Measurements from ENCODE around the gene TIGD1.
A peak's percentile ranks its signal among the peaks of the same experiment; 100 is the strongest.

The TIGD1 gene

DNA sequence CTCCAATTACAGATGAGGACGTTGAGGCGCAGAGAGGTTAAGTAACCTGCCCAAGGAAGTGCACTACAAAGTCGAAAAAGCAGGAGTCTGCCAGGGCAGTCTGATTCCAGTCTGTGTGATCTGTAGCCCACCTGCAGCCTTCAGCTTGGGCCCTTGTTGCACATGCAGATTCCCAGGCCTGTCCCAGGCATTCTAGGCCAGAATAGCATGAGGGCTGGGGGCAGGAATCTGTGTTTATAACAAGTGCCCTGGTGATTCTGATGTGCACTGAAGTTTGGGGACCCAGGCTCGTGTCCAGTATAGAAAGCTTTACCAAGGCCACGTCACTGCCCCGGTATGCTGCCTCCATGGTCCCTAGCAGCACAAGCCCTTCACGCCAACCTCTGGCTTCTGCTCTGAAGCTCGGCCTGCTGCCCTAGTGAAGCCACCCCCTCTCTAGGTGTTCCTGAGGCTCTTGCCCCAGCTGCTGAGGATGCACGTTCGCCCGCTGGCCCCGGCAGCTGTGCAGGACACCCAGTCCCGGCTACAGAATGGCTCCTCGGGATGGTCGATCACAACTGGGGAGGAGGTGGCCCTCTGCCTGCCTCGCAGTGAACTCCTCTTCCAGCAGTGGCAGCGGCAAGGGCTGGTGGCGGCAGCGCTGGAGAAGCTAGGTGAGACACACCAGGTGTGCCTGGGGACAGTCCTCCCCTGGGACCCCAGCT is 6.3 kb downstream of the TIGD1 start:
- Histone ChIP-seq H3K4me1 (ENCODE audit: insufficient read depth, low read length) (peaks cover 3% of the 10 kb centered on the region; the same call in 1 of the 2 replicates), H3K4me3 (ENCODE audit: low read length) (no peak overlapping the region), H3K27ac (ENCODE audit: low read length) (no peak overlapping the region), H3K9me3 (ENCODE audit: insufficient read depth, low read depth, low read length) (no peaks in the 10 kb centered on the region), H3K9ac (ENCODE audit: low read depth, low read length) (no peak overlapping the region), H3K36me3 (ENCODE audit: insufficient read depth, low read depth, low read length) (peaks cover 15% of the 10 kb centered on the region), H3K27me3 (ENCODE audit: insufficient read depth, low read length) (no peaks in the 10 kb centered on the region; the same call in 1 of the 2 replicates)

DNA sequence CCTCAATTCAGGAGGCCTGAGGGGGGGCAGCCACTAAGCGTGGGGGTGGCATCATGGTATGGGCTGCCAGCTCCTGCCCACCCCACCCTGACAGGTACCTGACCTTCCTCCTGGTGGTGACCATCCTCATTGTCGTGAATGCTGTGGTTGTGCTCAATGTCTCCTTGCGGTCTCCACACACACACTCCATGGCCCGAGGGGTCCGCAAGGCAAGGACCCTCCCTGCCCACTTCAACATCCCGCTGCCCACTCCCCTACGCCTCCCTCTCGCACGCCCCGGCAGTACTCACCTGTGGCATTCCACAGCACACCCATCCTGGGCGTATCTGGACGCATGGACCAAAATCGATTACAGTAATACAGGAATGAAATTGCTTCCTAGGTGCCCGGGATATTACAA is 6.9 kb downstream of the TIGD1 start:
- Histone ChIP-seq H3K27me3 (ENCODE audit: insufficient read depth, low read length) (no peaks in the 10 kb centered on the region; the same call in 1 of the 2 replicates), H3K4me3 (ENCODE audit: low read length) (no peak overlapping the region), H3K27ac (ENCODE audit: low read length) (no peak overlapping the region), H3K36me3 (ENCODE audit: insufficient read depth, low read depth, low read length) (peaks cover 15% of the 10 kb centered on the region), H3K9ac (ENCODE audit: low read depth, low read length) (no peak overlapping the region), H3K4me1 (ENCODE audit: insufficient read depth, low read length) (peaks cover 5% of the 10 kb centered on the region; the same call in 1 of the 2 replicates), H3K9me3 (ENCODE audit: insufficient read depth, low read depth, low read length) (no peaks in the 10 kb centered on the region)

DNA sequence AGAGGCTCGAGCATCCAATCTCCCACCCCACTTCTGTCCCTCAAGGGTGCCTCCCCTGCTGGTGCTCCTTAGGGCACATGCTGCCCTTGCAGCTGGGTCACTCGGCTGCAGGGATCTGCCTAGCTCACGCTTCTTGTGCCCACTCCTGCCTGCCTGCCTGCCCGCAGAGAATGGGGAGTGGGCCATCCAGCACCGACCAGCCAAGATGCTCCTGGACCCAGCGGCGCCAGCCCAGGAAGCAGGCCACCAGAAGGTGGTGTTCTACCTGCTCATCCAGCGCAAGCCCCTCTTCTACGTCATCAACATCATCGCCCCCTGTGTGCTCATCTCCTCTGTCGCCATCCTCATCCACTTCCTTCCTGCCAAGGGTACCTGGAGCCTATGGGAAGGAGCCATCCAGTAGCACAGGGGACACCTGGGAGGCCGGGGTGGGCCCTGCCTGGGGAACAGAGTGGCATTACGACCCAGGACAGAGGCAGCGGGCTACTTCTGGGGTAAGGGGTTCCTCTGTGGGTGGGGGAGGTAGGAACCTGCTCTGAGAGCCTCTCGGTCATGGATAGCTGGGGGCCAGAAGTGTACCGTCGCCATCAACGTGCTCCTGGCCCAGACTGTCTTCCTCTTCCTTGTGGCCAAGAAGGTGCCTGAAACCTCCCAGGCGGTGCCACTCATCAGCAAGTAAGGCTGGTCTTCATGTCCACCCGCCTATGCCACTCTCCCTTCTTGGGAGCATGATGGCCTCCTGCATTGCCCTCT is 7.5 kb downstream of the TIGD1 start:
- Histone ChIP-seq H3K4me3 (ENCODE audit: low read length) (no peak overlapping the region), H3K27me3 (ENCODE audit: insufficient read depth, low read length) (no peaks in the 10 kb centered on the region; the same call in 1 of the 2 replicates), H3K27ac (ENCODE audit: low read length) (no peak overlapping the region), H3K9me3 (ENCODE audit: insufficient read depth, low read depth, low read length) (no peaks in the 10 kb centered on the region), H3K36me3 (ENCODE audit: insufficient read depth, low read depth, low read length) (peaks cover 15% of the 10 kb centered on the region), H3K4me1 (ENCODE audit: insufficient read depth, low read length) (peaks cover 9% of the 10 kb centered on the region; the same call in 1 of the 2 replicates), H3K9ac (ENCODE audit: low read depth, low read length) (no peak overlapping the region)

DNA sequence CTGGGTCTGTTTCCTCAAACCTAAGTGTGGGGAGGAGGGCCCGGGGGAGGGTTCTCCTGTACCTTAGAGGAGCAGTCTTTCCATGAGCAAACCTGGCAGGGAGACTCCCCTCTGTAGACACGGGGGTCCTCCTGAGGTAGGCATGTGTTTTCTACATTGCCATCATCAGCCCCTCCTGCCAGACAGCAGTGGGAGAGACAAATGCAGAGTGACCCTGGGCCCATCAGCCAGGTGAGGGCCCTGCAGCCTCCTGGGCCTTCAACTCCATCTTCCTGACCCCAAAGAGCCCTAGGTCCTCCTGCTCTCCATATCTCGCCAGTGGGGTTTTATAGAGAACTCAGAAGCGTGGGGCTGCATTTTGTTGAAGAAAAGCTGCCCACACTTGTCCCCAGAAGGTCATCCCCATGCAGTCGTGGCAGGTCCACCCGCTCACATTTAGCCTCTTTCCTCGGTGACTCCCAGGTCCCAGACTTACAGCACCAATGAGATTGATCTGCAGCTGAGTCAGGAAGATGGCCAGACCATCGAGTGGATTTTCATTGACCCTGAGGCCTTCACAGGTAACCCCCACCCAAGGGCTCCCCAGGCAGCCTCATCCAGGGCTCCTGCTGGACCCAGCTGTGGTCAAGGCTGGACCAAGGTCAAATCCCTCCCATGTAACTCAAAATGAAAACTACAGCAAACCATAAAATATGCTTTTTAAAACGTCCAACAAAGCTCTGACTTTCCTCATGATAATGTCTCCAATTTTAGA is 8.2 kb downstream of the TIGD1 start:
- peaks cover 9% of the 10 kb centered on the region; the same call in 1 of the 2 replicates for H3K4me1 ChIP-seq (ENCODE audit: insufficient read depth, low read length)
- no peak overlapping the region for H3K9ac ChIP-seq (ENCODE audit: low read depth, low read length)
- H3K27ac ChIP-seq (ENCODE audit: low read length), result no peak overlapping the region
- no peaks in the 10 kb centered on the region for H3K9me3 ChIP-seq (ENCODE audit: insufficient read depth, low read depth, low read length)
- no peak overlapping the region for H3K4me3 ChIP-seq (ENCODE audit: low read length)
- peaks cover 8% of the 10 kb centered on the region for H3K36me3 ChIP-seq (ENCODE audit: insufficient read depth, low read depth, low read length)
- no peaks in the 10 kb centered on the region; the same call in 1 of the 2 replicates for H3K27me3 ChIP-seq (ENCODE audit: insufficient read depth, low read length)

DNA sequence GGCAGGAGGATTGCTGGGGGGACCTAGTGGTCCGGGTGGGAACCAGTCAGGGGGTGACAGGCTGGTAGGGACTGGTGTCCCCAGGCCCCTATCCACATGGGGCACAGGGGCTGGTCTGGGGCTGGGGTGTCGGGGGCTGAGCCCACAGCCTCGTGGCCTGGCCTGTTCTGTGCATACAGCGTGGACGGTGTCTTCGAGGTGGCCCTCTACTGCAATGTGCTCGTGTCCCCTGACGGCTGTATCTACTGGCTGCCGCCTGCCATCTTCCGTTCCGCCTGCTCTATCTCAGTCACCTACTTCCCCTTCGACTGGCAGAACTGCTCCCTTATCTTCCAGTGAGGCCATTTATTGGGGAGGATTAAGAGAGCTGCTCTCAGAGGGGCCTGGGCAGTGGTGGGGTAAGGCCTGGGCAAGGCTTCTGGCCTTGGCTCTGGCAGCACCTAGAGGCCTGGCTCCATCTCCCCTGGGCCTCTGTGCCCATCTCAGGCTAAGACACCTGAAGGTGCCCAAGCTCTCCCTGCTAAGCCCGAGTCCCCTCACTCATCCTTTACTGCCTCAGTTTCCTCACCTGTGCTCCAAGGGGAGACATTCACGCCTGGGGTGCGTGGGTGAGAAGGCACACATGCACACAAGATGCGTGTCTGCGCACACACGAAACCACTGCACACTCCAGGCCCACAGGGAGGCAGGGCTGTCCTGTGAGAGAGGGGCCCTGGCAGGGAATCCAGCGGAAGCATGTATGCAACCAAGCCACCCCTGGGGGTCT is 9.0 kb downstream of the TIGD1 start:
- no peaks in the 10 kb centered on the region; the same call in 1 of the 2 replicates for H3K27me3 ChIP-seq (ENCODE audit: insufficient read depth, low read length)
- H3K27ac ChIP-seq (ENCODE audit: low read length), result no peak overlapping the region
- peaks cover 1% of the 10 kb centered on the region for H3K36me3 ChIP-seq (ENCODE audit: insufficient read depth, low read depth, low read length)
- no peak overlapping the region for H3K4me3 ChIP-seq (ENCODE audit: low read length)
- H3K9ac ChIP-seq (ENCODE audit: low read depth, low read length), result no peak overlapping the region
- no peaks in the 10 kb centered on the region for H3K9me3 ChIP-seq (ENCODE audit: insufficient read depth, low read depth, low read length)
- peaks cover 9% of the 10 kb centered on the region; the same call in 1 of the 2 replicates for H3K4me1 ChIP-seq (ENCODE audit: insufficient read depth, low read length)

DNA sequence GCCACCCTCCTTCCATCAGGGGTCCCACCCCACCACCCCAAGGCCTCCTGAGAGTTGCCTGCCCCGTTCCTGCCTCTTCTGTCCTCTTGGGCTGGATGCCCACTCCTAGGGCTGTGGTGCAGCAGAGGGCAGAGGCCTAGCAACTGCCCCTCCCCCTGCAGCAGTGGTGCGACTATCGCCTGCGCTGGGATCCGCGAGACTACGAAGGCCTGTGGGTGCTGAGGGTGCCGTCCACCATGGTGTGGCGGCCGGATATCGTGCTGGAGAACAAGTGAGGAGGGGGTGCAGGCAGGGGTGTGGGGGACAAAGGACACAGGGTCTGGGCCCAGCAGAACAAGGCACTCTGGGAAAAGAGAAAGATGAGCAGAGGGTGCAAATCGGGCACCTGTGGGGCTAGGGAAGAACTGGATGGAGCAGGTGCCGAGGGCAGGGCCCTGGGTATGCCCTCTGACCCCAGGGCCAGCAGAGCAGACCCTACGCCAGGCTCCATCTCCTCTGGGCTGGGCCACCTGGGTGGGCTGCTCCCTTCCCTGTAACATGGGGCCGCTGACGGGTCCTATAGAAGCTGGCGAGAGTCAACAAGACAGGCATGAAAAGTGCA is 9.8 kb downstream of the TIGD1 start:
- H3K9ac ChIP-seq (ENCODE audit: low read depth, low read length), result no peak overlapping the region
- H3K36me3 ChIP-seq (ENCODE audit: insufficient read depth, low read depth, low read length), result no peaks in the 10 kb centered on the region
- H3K9me3 ChIP-seq (ENCODE audit: insufficient read depth, low read depth, low read length), result no peaks in the 10 kb centered on the region; the same call in 1 of the 2 replicates
- H3K4me1 ChIP-seq (ENCODE audit: insufficient read depth, low read length), result peaks cover 9% of the 10 kb centered on the region; the same call in 1 of the 2 replicates
- no peak overlapping the region for H3K4me3 ChIP-seq (ENCODE audit: low read length)
- no peaks in the 10 kb centered on the region; the same call in 1 of the 2 replicates for H3K27me3 ChIP-seq (ENCODE audit: insufficient read depth, low read length)
- H3K27ac ChIP-seq (ENCODE audit: low read length), result no peak overlapping the region

DNA sequence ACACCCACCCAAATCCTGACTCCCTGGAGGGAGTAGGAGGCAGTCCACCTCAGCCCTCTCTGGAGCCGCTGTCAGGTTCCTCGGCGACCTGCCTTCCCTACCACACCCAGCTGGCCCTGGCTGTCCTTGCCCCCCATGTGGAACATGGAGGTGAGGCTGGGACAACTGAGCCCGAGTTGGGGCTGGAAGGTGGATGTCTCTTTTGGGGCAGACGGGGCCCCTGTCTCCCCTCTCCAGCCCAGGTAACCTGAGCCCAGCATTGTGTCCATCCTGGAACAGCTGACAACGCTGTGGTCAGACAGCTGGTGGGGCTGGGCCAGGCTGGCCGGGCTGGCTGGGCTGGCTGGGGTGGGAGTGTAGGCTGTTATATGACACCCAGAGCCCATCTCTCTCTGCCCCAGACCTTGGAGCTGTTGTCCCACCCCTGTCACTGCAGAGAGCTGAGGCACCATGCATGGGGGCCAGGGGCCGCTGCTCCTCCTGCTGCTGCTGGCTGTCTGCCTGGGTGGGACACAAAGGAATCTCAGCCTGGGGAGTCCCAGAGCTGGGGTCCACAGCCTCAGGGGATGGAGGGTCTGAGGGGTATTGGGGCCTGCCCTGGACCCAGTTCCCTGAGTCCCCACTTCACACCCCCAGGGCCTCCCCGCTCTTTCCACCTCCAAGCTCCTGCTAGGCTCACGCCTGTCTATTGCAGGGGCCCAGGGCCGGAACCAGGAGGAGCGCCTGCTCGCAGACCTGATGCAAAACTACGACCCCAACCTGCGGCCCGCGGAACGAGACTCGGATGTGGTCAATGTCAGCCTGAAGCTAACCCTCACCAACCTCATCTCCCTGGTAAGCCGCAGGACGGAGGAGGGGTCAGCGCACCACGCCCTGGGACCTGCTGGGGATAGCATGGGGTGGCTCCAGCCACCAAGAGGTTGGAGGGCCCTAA is 10.8 kb downstream of the TIGD1 start, which contains the start of gene CHRNG:
TSS of gene CHRNG (plus strand) at position 395 of the 934 bp plus-strand sequence. CDS start at position 451, 56 bp downstream.
- Histone ChIP-seq H3K4me1 (ENCODE audit: insufficient read depth, low read length) (peaks cover 9% of the 10 kb centered on the region; the same call in 1 of the 2 replicates), H3K9me3 (ENCODE audit: insufficient read depth, low read depth, low read length) (no peaks in the 10 kb centered on the region; the same call in 1 of the 2 replicates)

DNA sequence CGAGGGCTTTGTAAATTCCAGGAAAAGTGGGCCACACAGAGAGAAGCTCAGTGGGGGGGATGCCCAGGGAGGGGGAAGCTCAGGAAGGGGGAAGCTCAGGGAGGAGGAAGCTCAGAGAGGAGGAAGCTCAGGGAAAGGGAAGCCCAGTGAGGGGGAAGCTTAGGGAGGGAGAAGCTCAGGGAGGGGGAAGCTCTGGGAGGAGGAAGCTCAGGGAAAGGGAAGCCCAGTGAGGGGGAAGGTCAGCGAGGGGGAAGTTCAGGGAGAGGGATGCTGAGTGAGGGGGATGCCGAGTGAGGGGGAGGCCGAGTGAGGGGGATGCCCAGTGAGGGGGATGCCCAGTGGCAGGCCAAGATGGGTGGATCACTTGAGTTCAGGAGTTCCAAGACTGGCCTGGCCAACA is 11.7 kb downstream of the TIGD1 start:
- Histone ChIP-seq H3K36me3 (ENCODE audit: insufficient read depth, low read depth, low read length) (no peaks in the 10 kb centered on the region), H3K9me3 (ENCODE audit: insufficient read depth, low read depth, low read length) (no peaks in the 10 kb centered on the region; the same call in 1 of the 2 replicates), H3K27me3 (ENCODE audit: insufficient read depth, low read length) (no peaks in the 10 kb centered on the region; the same call in 1 of the 2 replicates), H3K4me1 (ENCODE audit: insufficient read depth, low read length) (peaks cover 9% of the 10 kb centered on the region; the same call in 1 of the 2 replicates), H3K4me3 (ENCODE audit: low read length) (no peak overlapping the region), H3K27ac (ENCODE audit: low read length) (no peak overlapping the region), H3K9ac (ENCODE audit: low read depth, low read length) (0 out of 2 replicates have a peak overlapping the region, but pooled peaks have one; percentile 8)

More for the DNA sequence above, 10.8 kb downstream of the TIGD1 start, which contains the start of gene CHRNG:
- H3K27ac ChIP-seq (ENCODE audit: low read length), result no peak within 1 kb of the TSS
- no peaks in the 10 kb centered on the region; the same call in 1 of the 2 replicates for H3K27me3 ChIP-seq (ENCODE audit: insufficient read depth, low read length)
- 0 out of 2 replicates have a peak within 1 kb of the TSS, but pooled peaks have one; percentile 8 for H3K9ac ChIP-seq (ENCODE audit: low read depth, low read length)
- H3K4me3 ChIP-seq (ENCODE audit: low read length), result no peak within 1 kb of the TSS
- H3K36me3 ChIP-seq (ENCODE audit: insufficient read depth, low read depth, low read length), result no peaks in the 10 kb centered on the region

DNA sequence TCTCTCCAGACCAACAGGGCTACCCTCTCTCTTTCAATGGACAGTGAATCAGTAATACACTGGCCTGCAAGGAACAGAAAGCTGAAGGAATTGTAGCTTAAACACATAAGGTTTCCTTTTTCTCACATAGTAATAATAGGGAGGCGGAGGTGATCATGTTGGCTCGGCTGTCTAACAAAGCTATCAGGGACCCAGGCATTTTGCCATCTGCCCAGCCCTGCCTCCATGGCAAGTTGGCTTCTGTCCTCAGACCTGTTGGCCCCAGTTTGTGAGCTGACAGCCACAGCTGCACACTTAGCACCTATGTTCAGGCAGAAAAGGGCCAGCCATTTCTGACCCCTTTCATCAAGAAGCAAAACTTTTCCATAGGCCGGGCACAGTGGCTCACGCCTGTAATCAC is 12.9 kb downstream of the TIGD1 start:
- no peak overlapping the region for H3K9ac ChIP-seq (ENCODE audit: low read depth, low read length)
- H3K27me3 ChIP-seq (ENCODE audit: insufficient read depth, low read length), result no peaks in the 10 kb centered on the region; the same call in 1 of the 2 replicates
- H3K36me3 ChIP-seq (ENCODE audit: insufficient read depth, low read depth, low read length), result no peaks in the 10 kb centered on the region
- H3K4me1 ChIP-seq (ENCODE audit: insufficient read depth, low read length), result peaks cover 9% of the 10 kb centered on the region; the same call in 1 of the 2 replicates
- no peak overlapping the region for H3K27ac ChIP-seq (ENCODE audit: low read length)
- no peak overlapping the region for H3K4me3 ChIP-seq (ENCODE audit: low read length)
- H3K9me3 ChIP-seq (ENCODE audit: insufficient read depth, low read depth, low read length), result no peaks in the 10 kb centered on the region; the same call in 1 of the 2 replicates

Measured in iPS-20b (cell line).